HG02970 (cell line): Measurements from ENCODE around the gene SLC27A4.
"Not testable (repeated sequence)": the region's sequence is repeated elsewhere in the genome, so short reads cannot be mapped to it uniquely, and the experiment has no call there.

Source experiments
- ATAC-seq: cut with Tn5 transposase; IDR thresholded peaks from one replicate; pipeline ENCODE4 v1.9.1; 2021; ENCODE audit warnings: mild to moderate bottlenecking, moderate library complexity, moderate number of reproducible peaks; ENCODE audit not compliant: unreplicated experiment, low FRiP score

SLC27A4 gene

DNA sequence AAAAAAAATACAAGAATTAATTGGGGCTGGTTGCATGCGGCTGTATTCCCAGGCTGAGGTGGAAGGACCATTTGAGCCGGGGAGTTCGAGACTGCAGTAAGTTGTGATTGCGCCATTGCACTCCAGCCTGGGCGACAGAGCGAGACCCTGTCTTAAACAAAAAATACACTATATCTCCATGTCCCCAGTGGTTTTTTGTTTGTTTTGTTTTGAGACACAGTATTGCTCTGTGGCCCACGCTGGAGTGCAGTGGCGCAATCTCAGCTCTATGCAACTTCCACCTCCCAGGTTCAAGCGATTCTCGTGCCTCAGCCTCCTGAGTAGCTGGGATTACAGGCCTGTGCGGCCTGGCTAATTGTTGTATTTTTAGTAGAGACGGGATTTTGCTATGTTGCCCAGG lies 16.5 kb upstream of the SLC27A4 start:
- ATAC-seq, result no peak

GRCh38 chr9:128324401-128324800 lies 15.9 kb upstream of the SLC27A4 start:
- ATAC-seq, result no peak

DNA sequence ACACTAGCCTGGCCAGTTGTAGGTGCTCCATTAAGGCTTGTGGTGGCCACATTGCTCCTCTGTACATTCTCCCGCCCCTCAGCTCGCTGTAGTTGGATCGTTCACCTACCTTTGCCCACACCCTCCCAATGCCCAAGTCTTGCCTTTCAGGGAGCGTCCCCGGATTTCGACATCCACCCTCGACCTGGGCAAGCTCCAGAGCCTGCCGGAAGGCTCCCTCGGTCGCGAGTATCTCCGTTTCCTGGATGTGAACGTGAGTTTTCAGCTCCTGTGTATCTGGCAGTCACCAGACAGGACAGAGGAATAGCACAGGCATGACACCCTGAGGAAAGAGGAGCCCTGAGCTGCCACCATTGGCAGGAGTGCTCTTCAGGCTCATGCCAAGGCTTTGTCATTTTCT lies 14.7 kb upstream of the SLC27A4 start:
- ATAC-seq, result no peak

DNA sequence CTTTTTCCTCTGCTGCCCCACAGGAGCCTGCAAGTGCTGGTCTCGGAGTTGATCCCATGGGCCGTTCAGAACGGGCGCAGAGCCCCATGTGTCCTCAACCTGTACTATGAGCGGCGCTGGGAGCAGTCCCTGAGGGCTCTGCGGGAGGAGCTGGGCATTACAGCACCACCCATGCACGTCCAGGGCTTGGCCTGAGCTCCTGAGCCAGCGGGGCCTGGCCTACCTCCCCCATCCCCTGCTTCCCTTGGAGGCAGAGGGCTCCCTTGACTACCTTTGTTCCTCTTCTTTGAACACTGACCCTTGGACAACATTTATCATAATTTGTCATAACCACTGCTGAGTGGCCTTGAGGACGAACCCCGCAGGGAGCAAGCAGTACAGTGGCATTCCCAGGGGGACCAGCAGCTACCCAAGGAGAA lies 6.9 kb upstream of the SLC27A4 start:
- no peak for ATAC-seq

DNA sequence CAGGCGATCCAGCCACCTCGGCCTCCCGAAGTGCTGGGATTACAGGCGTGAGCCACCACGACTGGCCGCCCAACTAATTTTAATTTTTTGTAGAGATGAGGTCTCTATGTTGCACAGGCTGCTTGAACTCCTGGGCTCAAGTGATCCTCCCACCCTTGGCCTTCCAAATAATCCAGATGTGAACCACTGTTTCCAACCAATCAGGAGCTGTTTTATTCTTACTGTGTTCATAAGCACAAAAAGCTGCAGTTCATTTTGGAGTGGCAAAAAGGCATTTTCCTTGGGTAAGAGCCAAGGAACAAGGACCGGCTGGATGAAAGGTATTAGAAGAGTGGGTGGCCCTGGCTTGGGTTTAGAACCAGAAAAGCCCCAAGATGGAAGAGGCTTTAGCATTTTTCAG lies 5.2 kb upstream of the SLC27A4 start:
- no peak for ATAC-seq

DNA sequence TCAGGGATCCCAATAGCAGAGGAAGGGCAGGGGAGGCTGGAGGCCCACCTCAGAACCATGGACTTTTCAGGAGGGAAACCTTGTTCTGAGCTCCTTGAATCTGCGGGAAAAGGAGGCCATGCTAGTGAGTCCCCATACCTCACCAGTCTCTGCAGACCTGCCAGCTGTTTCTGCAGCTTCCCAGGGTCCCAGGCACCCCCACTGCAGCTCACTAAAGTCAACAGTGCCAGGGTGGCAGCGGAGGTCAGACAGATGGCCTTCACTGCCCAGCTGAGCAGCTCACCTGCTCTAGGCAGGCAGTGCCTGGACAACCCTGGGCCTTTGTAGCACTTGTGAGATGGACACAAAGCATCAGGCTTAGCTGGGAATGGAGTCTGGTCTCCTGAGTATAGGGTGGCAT lies 4.4 kb upstream of the SLC27A4 start:
- ATAC-seq, result no peak

- ATAC-seq, result no peak
Observed at GRCh38 chr9:128337936-128338335, 2.4 kb upstream of the SLC27A4 start.

DNA sequence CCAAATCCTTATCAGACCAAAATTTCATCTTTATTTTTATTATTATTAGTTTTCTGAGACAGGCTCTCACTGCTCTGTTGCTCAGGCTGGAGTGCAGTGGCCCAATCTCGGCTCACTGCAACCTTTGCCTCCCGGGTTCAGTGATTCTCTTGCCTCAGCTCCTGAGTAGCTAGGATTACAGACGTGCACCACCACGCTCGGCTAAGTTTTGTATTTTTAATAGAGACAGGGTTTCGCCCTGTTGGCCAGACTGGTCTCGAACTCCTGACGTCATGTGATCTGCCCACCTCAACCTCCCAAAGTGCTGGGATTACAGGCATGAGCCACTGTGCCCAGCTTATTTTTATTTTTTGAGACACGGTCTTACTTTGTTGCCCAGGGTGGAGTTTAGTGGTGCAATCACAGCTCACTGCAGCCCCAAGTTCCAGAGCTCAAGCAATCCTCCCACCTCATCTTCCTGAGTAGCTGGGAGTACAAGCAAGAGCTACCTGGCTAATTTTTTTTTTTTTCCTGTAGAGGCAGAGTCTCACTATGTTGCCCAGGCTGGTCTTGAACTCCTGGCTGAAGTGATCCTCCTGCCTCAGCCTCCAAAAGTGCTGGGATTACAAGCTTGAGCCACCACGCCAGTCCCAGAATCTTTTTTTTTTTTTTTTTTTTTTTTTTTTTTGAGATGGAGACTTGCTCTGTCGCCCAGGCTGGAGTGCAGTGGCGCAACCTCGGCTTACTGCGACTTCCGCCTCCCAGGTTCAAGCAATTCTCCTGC lies 1.3 kb upstream of the SLC27A4 start:
- ATAC-seq, result not testable (repeated sequence)

GRCh38 chr9:128340691-128341434 lies 536 bp downstream of the SLC27A4 start:
- peak; percentile 32 for ATAC-seq

- no peak for ATAC-seq
Observed at GRCh38 chr9:128341435-128341849, 1.1 kb downstream of the SLC27A4 start.

DNA sequence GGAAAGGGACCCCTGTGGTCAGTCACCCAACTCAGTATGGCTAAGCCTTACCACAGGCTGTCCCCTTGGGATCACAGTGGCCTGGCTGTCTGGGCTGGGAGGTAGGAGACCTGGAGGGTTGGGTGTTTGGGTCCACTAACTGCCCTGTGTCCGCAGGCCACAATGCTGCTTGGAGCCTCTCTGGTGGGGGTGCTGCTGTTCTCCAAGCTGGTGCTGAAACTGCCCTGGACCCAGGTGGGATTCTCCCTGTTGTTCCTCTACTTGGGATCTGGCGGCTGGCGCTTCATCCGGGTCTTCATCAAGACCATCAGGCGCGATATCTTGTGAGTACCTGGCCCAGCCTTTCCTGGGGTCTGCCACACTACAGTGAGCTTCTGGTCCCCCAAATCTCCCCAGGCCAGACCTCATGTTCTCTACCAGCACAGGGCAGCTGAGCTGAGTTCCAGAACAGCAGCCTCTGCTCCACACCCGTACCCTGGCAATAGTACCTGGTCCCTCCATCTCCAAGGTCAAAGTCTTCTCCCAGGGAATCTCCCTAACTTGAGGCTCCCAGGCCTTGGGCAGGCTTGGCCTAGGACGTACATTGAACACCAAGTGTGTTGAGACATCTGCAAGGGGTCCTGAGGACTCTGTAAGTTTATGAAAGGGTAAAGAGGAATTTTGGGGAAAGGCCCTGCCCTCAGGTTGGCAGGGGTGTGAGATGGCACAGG lies 2.8 kb downstream of the SLC27A4 start:
- no peak for ATAC-seq

DNA sequence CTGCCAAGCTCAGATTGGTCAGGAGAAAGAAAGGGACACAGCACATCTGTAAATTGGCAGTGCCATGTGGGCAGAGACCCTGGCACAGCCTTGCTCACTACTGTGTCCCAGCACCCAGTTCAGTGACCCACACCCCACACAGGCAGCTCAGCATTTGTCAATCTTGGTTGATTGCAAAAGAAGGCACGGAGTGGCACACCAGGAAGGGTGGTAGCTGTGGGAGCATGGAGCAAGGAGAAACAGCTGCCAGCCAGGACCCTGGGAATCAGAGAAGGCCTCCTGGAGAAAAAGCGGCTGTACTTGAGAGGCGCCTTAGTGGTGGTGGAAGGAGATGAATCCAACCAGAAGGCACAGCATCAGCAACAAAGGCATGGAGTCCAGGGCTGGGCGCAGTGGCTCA lies 3.5 kb downstream of the SLC27A4 start:
- ATAC-seq, result no peak

GRCh38 chr9:128344931-128345605 lies 4.7 kb downstream of the SLC27A4 start:
- no peak for ATAC-seq

DNA sequence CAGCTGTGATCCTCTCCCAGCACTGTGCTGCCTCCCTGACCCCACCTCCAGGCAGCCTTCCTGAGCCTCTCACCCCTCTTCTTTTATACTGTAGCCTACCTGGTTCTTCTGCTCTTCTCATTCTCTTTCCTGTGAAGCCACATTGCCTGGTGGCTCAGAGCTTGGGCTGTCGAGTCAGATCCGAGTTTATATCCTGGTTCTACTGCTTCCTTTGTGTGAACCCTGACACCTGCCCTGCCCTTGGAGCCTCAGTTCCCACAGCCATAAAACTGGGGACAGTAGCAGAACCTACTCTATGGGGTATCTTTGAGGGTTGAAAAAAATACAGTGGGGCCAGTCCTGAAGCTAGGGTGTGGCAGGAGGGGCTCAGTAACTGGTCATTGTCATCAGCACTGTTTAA lies 8.8 kb downstream of the SLC27A4 start:
- no peak for ATAC-seq

DNA sequence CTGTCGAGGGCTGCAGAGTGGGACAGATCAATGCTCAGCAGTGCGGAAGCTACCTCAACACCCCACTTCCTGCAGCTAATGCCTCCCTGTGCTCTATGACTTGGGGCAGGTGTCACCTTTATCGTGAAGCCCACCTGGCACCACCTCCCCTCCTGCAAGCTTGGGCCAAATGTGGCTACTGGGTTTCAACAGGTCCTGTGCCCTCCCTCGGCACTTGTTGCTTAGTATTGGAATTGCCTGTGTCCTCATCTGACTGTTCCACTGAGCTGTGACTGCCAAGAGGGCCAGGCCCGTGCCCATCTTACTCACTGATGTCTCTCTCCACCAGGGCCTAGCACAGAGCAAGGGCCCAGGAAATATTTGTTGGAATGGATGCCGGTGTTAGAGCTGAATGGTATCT lies 9.4 kb downstream of the SLC27A4 start:
- no peak for ATAC-seq

DNA sequence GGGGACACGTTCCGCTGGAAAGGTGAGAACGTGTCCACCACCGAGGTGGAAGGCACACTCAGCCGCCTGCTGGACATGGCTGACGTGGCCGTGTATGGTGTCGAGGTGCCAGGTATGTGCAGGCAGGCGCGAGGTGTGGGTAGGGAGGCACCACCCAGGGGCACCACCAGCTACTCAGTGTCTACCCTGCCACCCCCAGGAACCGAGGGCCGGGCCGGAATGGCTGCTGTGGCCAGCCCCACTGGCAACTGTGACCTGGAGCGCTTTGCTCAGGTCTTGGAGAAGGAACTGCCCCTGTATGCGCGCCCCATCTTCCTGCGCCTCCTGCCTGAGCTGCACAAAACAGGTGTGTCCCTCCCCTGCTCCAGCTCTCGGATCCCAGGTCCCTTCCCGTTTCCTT lies 15.1 kb downstream of the SLC27A4 start:
- ATAC-seq, result no peak

- ATAC-seq, result no peak
Observed at GRCh38 chr9:128358090-128358489, 17.8 kb downstream of the SLC27A4 start.

GRCh38 chr9:128358861-128359260 lies 18.5 kb downstream of the SLC27A4 start:
- no peak for ATAC-seq

DNA sequence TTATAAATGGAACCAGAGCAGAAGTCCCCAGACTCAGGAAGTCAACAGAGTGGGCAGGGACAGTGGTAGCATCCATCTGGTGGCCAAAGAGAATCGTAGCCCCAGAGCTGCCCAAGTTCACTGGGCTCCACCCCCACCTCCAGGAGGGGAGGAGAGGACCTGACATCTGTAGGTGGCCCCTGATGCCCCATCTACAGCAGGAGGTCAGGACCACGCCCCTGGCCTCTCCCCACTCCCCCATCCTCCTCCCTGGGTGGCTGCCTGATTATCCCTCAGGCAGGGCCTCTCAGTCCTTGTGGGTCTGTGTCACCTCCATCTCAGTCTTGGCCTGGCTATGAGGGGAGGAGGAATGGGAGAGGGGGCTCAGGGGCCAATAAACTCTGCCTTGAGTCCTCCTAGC lies 20.5 kb downstream of the SLC27A4 start:
- no peak for ATAC-seq

GRCh38 chr9:128361296-128361985 lies 21.1 kb downstream of the SLC27A4 start:
- ATAC-seq, result no peak
